Measurements from ENCODE around the gene GOLGA8T.
"Not testable (repeated sequence)": the region's sequence is repeated elsewhere in the genome, so short reads cannot be mapped to it uniquely, and the experiment has no call there.

GOLGA8T gene

DNA sequence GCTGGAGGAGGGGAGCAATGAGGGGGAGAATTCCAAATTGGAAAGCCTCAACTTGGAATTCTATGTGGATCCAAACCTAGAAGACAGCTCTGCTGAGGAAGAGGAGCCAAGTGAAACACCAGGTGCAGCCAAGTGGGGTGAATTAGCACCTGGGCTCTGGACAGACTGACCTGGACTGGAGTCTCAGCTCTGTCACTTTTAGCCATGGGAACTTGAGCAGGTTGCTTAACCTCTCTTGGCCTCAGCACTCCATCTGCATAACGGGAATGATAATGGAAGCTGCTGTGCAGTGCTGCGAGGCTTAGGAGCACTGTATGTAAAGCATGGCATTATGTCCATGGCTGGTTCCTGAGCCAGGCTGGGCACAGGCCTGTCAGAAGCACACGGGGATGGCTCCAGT lies 41.8 kb downstream of the GOLGA8T start:
- DNase-seq; ATAC-seq (ENCODE audit: insufficient read depth, low read depth); H3K9ac ChIP-seq (ENCODE audit: low read depth, low read length); H3K27ac ChIP-seq (ENCODE audit: low read length); H3K9me3 ChIP-seq (ENCODE audit: insufficient read depth, low read length, severe bottlenecking); H3K79me2 ChIP-seq (ENCODE audit: insufficient read depth, low read length); H4K20me1 ChIP-seq (ENCODE audit: insufficient read depth, low read length); H2AFZ ChIP-seq (ENCODE audit: low read depth, low read length); H3K36me3 ChIP-seq (ENCODE audit: insufficient read depth, low read length); H3K4me1 ChIP-seq (ENCODE audit: insufficient read depth, low read length); H3K27me3 ChIP-seq (ENCODE audit: insufficient read depth, low read length, poor library complexity); H3K4me3 ChIP-seq (ENCODE audit: low read depth in 1 of 2, low read length in 2 of 2); H3K4me2 ChIP-seq (ENCODE audit: insufficient read depth, low read length): not testable (repeated sequence)

DNA sequence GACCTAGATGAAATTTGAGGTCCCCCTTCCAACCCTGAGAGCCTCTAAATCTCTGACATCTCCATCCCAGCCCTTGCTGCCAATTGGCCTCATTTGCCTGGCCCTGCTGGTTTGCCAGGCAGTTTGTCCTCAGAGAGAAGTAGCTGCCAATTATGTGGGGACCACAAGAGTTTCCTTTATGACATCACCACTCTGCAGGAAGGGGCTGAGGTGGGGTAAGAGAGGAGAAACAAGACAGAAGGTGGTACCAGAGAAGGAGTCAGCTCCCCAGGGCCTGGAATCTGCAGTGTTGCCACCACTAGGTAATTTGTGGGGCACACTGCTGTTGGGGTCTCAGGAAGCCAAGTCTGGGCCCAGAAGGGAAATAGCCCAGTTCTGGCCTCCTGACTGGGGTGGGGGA lies 45.0 kb downstream of the GOLGA8T start:
- H3K9me3 ChIP-seq (ENCODE audit: insufficient read depth, low read length, severe bottlenecking); DNase-seq; H3K4me1 ChIP-seq (ENCODE audit: insufficient read depth, low read length); H3K27me3 ChIP-seq (ENCODE audit: insufficient read depth, low read length, poor library complexity); H3K79me2 ChIP-seq (ENCODE audit: insufficient read depth, low read length); H3K4me3 ChIP-seq (ENCODE audit: low read depth in 1 of 2, low read length in 2 of 2); H3K4me2 ChIP-seq (ENCODE audit: insufficient read depth, low read length); H3K27ac ChIP-seq (ENCODE audit: low read length); H4K20me1 ChIP-seq (ENCODE audit: insufficient read depth, low read length); H3K36me3 ChIP-seq (ENCODE audit: insufficient read depth, low read length); ATAC-seq (ENCODE audit: insufficient read depth, low read depth); H3K9ac ChIP-seq (ENCODE audit: low read depth, low read length); H2AFZ ChIP-seq (ENCODE audit: low read depth, low read length): not testable (repeated sequence)

DNA sequence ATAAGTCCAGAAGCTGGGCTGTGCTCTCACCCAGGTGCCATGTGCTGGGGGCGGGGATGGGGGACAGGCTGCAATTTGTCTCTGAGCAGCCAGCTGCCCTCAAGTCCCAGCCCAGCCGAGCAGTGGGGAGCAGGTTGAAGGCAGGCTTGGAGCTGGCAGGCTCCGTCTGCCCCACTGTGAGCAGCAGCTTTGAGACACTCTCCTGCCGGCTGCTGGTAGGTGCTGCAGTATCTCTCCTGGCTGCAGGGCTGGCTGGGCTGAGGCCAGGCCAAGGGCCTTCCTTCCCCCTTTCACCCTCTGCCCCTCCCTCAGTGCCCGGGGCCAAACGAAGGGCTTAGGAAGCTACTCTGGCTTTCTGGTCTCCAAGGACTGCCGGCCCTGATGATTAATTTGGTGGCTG lies 50.6 kb downstream of the GOLGA8T start:
- not testable (repeated sequence) for H3K27me3 ChIP-seq (ENCODE audit: insufficient read depth, low read length, poor library complexity); H3K4me2 ChIP-seq (ENCODE audit: insufficient read depth, low read length); H3K4me1 ChIP-seq (ENCODE audit: insufficient read depth, low read length); H4K20me1 ChIP-seq (ENCODE audit: insufficient read depth, low read length); H3K9me3 ChIP-seq (ENCODE audit: insufficient read depth, low read length, severe bottlenecking); H3K36me3 ChIP-seq (ENCODE audit: insufficient read depth, low read length); ATAC-seq (ENCODE audit: insufficient read depth, low read depth); DNase-seq; H3K9ac ChIP-seq (ENCODE audit: low read depth, low read length); H2AFZ ChIP-seq (ENCODE audit: low read depth, low read length); H3K4me3 ChIP-seq (ENCODE audit: low read depth in 1 of 2, low read length in 2 of 2); H3K27ac ChIP-seq (ENCODE audit: low read length); H3K79me2 ChIP-seq (ENCODE audit: insufficient read depth, low read length)

DNA sequence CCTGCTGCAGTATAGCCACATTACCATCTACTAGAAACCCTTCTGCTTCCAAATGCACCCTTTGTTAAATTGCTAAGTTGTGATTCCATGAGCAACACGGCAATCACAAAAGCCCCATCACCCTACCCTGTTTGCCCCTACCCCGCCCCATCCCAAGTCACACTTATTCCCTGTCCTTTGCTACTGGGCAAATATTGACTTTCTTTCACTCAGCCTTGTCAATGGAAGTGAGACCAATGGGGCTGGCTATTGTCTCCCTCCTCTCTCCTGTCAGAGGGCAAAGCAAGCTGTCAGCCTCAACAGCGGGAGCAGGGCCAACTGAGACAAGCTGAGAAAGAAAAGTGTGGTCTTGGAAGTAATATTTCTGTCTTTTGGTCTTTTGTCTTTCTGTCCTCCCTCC lies 52.6 kb downstream of the GOLGA8T start:
- not testable (repeated sequence) for H2AFZ ChIP-seq (ENCODE audit: low read depth, low read length); H3K9ac ChIP-seq (ENCODE audit: low read depth, low read length); H3K27ac ChIP-seq (ENCODE audit: low read length); H3K27me3 ChIP-seq (ENCODE audit: insufficient read depth, low read length, poor library complexity); H3K79me2 ChIP-seq (ENCODE audit: insufficient read depth, low read length); H3K4me1 ChIP-seq (ENCODE audit: insufficient read depth, low read length); DNase-seq; H4K20me1 ChIP-seq (ENCODE audit: insufficient read depth, low read length); H3K4me2 ChIP-seq (ENCODE audit: insufficient read depth, low read length); H3K4me3 ChIP-seq (ENCODE audit: low read depth in 1 of 2, low read length in 2 of 2); H3K36me3 ChIP-seq (ENCODE audit: insufficient read depth, low read length); H3K9me3 ChIP-seq (ENCODE audit: insufficient read depth, low read length, severe bottlenecking); ATAC-seq (ENCODE audit: insufficient read depth, low read depth)

DNA sequence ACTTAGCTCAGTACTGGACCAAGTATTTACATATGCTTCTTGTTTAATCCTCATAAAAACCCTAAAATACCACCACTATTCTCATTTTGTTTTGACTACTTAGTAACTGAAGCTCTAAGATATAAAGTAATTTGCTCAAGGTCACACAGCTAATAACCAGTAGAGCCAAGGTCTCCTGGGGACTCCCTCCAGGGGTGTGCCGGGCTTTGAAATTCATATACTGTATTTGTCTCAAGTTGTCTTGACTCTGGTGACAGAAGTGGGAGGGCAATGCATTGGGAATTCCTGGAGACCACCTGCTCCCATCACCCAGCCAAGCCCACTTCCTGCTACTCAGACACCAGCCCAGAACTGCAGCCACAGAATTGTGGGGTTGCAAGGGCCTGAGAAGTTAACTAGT lies 54.9 kb downstream of the GOLGA8T start:
- H3K27me3 ChIP-seq (ENCODE audit: insufficient read depth, low read length, poor library complexity); H3K4me1 ChIP-seq (ENCODE audit: insufficient read depth, low read length); H3K9me3 ChIP-seq (ENCODE audit: insufficient read depth, low read length, severe bottlenecking); H3K9ac ChIP-seq (ENCODE audit: low read depth, low read length); H2AFZ ChIP-seq (ENCODE audit: low read depth, low read length); H4K20me1 ChIP-seq (ENCODE audit: insufficient read depth, low read length); H3K4me3 ChIP-seq (ENCODE audit: low read depth in 1 of 2, low read length in 2 of 2); H3K27ac ChIP-seq (ENCODE audit: low read length); ATAC-seq (ENCODE audit: insufficient read depth, low read depth); DNase-seq; H3K79me2 ChIP-seq (ENCODE audit: insufficient read depth, low read length); H3K4me2 ChIP-seq (ENCODE audit: insufficient read depth, low read length); H3K36me3 ChIP-seq (ENCODE audit: insufficient read depth, low read length): not testable (repeated sequence)

DNA sequence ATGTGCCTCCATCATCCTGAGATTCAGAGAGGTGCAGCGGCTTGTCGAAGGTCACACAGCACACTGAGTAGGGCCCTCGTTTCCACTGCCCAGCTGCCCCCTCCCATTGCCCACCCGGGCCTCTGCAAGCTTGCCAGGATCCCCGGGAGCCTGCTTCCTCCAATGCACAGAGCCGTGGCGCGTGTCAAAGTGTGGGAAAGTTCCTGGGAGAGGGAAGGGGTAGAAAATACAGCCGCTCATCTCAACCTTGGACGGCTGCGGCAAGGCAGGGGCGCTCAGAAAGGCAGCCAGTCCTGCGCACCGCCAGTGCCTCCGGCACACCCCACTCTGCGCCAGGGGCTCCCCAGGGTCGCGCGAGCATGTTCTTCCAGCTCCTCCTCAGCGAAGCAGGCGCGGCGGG lies 56.3 kb downstream of the GOLGA8T start:
- not testable (repeated sequence) for H3K4me1 ChIP-seq (ENCODE audit: insufficient read depth, low read length); H3K9ac ChIP-seq (ENCODE audit: low read depth, low read length); H4K20me1 ChIP-seq (ENCODE audit: insufficient read depth, low read length); H3K79me2 ChIP-seq (ENCODE audit: insufficient read depth, low read length); DNase-seq; H3K9me3 ChIP-seq (ENCODE audit: insufficient read depth, low read length, severe bottlenecking); H3K4me3 ChIP-seq (ENCODE audit: low read depth in 1 of 2, low read length in 2 of 2); ATAC-seq (ENCODE audit: insufficient read depth, low read depth); H3K4me2 ChIP-seq (ENCODE audit: insufficient read depth, low read length); H2AFZ ChIP-seq (ENCODE audit: low read depth, low read length); H3K36me3 ChIP-seq (ENCODE audit: insufficient read depth, low read length); H3K27me3 ChIP-seq (ENCODE audit: insufficient read depth, low read length, poor library complexity); H3K27ac ChIP-seq (ENCODE audit: low read length)

DNA sequence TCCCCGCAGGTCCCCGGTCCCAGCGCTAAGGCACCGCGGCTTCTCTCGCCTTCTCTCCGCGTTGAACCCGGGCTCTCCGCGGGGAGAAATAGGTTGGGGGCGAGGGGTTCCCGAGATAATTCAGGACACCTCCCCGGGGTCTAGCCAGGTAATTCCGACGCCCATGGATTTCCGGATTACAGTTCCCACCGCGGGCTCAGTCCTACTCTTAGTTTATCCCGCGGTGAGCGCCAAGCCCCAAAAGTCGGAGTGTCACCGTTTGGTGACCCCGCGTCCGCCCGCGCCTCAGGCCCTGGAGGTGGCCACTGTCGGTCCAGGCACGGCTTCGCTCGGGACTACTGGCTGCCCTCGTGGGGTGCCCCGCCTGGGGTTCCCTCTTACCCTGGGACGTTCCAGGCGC lies 56.8 kb downstream of the GOLGA8T start:
- H3K79me2 ChIP-seq (ENCODE audit: insufficient read depth, low read length); H3K9ac ChIP-seq (ENCODE audit: low read depth, low read length); H2AFZ ChIP-seq (ENCODE audit: low read depth, low read length); DNase-seq; H3K36me3 ChIP-seq (ENCODE audit: insufficient read depth, low read length); H3K4me2 ChIP-seq (ENCODE audit: insufficient read depth, low read length); H3K4me3 ChIP-seq (ENCODE audit: low read depth in 1 of 2, low read length in 2 of 2); H3K4me1 ChIP-seq (ENCODE audit: insufficient read depth, low read length); H3K27ac ChIP-seq (ENCODE audit: low read length); H3K9me3 ChIP-seq (ENCODE audit: insufficient read depth, low read length, severe bottlenecking); H4K20me1 ChIP-seq (ENCODE audit: insufficient read depth, low read length); H3K27me3 ChIP-seq (ENCODE audit: insufficient read depth, low read length, poor library complexity); ATAC-seq (ENCODE audit: insufficient read depth, low read depth): not testable (repeated sequence)

DNA sequence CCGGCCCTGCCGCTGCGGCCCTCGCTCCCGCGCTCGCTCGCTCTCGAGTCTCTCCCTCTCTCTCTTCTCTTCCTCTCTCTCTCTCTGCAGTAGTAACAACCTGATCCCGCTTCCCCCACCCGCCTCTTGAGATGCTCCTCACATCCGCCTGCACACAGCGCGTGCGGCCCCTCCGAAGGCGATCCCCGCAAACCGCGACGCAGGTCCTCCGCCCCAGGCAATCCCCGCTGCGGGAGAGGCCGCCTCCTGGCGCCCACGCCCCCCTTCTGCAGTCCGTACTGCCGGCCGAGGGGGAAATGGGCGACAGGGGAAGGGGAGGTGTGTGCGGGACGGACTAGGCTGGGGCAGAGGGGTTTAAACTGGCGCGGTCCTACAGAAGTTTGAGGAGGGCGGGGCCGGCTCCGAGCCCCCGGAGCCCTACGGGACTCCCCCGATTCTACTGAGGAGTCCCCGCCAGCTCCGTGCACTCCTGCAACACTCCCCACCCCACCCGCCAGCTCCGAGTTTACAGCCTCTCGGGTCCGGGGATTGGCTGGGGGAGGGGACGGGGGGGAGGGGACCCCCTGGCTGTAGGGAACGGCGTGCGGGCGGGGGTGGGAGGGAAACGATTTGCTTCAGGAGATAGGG lies 57.4 kb downstream of the GOLGA8T start:
- not testable (repeated sequence) for H3K9me3 ChIP-seq (ENCODE audit: insufficient read depth, low read length, severe bottlenecking); H4K20me1 ChIP-seq (ENCODE audit: insufficient read depth, low read length); H3K9ac ChIP-seq (ENCODE audit: low read depth, low read length); H2AFZ ChIP-seq (ENCODE audit: low read depth, low read length); DNase-seq; H3K4me3 ChIP-seq (ENCODE audit: low read depth in 1 of 2, low read length in 2 of 2); H3K4me2 ChIP-seq (ENCODE audit: insufficient read depth, low read length); H3K36me3 ChIP-seq (ENCODE audit: insufficient read depth, low read length); H3K27me3 ChIP-seq (ENCODE audit: insufficient read depth, low read length, poor library complexity); ATAC-seq (ENCODE audit: insufficient read depth, low read depth); H3K79me2 ChIP-seq (ENCODE audit: insufficient read depth, low read length); H3K4me1 ChIP-seq (ENCODE audit: insufficient read depth, low read length); H3K27ac ChIP-seq (ENCODE audit: low read length)
